ENCODE measurements around the gene LMOD1. TPM values are rescaled to one million over a fixed set of nuclear protein-coding genes. Genes with fewer than 3 reads are reported as not detected.

Gene LMOD1
- total and polyA plus RNA-seq, 2 donors (not counting 3 experiments of a cell fraction or from before 2014, with no cell fraction given) = 0.19 to 0.33 TPM

DNA sequence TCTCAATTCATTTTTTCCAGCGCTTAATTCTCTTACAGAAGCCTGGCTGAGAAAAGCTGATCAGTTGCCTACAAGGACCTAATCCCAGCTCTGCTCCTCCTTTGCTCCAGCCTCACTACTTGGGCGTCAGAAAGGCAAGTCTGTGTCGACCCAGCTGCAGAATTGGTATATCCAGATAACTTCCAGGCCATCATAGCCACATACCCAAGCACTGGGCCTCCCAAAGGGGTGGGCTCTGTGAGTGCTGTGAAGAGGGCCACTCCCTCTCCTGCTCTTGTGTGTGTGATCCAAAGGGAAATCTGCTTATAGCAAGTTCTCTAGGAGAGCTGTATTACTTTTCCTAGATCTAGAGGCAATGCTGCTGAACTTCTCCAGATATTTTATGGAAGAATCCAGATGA is 18.1 kb downstream of the LMOD1 start:
- H3K9me1 ChIP-seq (replicated peaks; ENCODE audit: control insufficient read depth, extremely low read depth, insufficient read depth, low read length) = no peaks in the 10 kb centered on the region
- no peak overlapping the region for H3K27ac ChIP-seq (ENCODE audit: insufficient read depth, low read depth, low read length)
- intact Hi-C loops (cut with micrococcal nuclease) (no loop called here), dilution Hi-C loops (cut with MboI; ENCODE audit: extremely low pct_ligation_motif_present, low sequenced_read_pairs) (no loop called here)
- no TSS peak for BruUV-seq (replicated peaks)
- CTCF ChIA-PET = interaction anchor here (0.9 kb wide), 1 partner anchor 33 kb away, joined by 3 read pairs; no protein-coding TSS in a partner anchor
- FAIRE-seq (no peak), DNase-seq (ENCODE audit: low read depth, low spot score) (no peak)
- H3K36me3 ChIP-seq (ENCODE audit: control insufficient read depth in 2 of 2, extremely low read depth in 1 of 2, insufficient read depth in 2 of 2, low read length in 2 of 2) = no peaks in the 10 kb centered on the region
- H3K9ac ChIP-seq (replicated peaks; ENCODE audit: extremely low read depth, insufficient read depth, low read length) = no peak overlapping the region
- peaks cover 8 to 11% of the 10 kb centered on the region in 2 experiments for H3K27me3 ChIP-seq (ENCODE audit: control insufficient read depth in 2 of 2, insufficient read depth in 2 of 2, low read length in 2 of 2)
- no peaks in the 10 kb centered on the region for H3K4me1 ChIP-seq (ENCODE audit: control insufficient read depth, extremely low read depth, insufficient read depth, low read length)
- no peaks in the 10 kb centered on the region for H3K79me2 ChIP-seq (ENCODE audit: control insufficient read depth, insufficient read depth, low read length)
- H3K4me2 ChIP-seq (ENCODE audit: insufficient read depth, low read length) = no peak overlapping the region
- H4K20me1 ChIP-seq (replicated peaks; ENCODE audit: control insufficient read depth, extremely low read depth, insufficient read depth, low read length) = no peaks in the 10 kb centered on the region
- POLR2A ChIA-PET = no interaction called here
- H3K9me3 ChIP-seq (replicated peaks; ENCODE audit: control insufficient read depth, insufficient read depth, low read length) = no peaks in the 10 kb centered on the region
- no peak overlapping the region for H2AFZ ChIP-seq (ENCODE audit: low read depth, low read length)
- H3K4me3 ChIP-seq (replicated peaks in 1 of 3; ENCODE audit: insufficient read depth in 1 of 3, low read depth in 1 of 3, low read length in 3 of 3) = no peak overlapping the region
- TF ChIP-seq EZH2 (IDR thresholded peaks at IDR 0.05; ENCODE audit: borderline replicate concordance, low read depth, low read length, severe bottlenecking) (no peak), POLR2A (IDR thresholded peaks at IDR 0.05; ENCODE audit: low read depth, low read length) (no peak), GATA2 (IDR thresholded peaks at IDR 0.05; ENCODE audit: insufficient read depth, insufficient read length, low read depth, low read length) (no peak), MYC (IDR thresholded peaks at IDR 0.05; ENCODE audit: low read depth, low read length) (no peak), FOS (IDR thresholded peaks at IDR 0.05; ENCODE audit: borderline replicate concordance, insufficient read depth, low read length) (no peak), JUN (IDR thresholded peaks at IDR 0.05; ENCODE audit: borderline replicate concordance, insufficient read depth, insufficient read length, low read depth) (no peak), POLR2AphosphoS5 (IDR thresholded peaks at IDR 0.05; ENCODE audit: insufficient read depth, low read depth, low read length) (no peak)
- TF ChIP-seq, protein P1, sequence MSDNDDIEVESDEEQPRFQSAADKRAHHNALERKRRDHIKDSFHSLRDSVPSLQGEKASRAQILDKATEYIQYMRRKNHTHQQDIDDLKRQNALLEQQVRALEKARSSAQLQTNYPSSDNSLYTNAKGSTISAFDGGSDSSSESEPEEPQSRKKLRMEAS (IDR thresholded peaks at IDR 0.05; ENCODE audit: insufficient read depth, insufficient read length) = no peak
- TF ChIP-seq, protein P2, sequence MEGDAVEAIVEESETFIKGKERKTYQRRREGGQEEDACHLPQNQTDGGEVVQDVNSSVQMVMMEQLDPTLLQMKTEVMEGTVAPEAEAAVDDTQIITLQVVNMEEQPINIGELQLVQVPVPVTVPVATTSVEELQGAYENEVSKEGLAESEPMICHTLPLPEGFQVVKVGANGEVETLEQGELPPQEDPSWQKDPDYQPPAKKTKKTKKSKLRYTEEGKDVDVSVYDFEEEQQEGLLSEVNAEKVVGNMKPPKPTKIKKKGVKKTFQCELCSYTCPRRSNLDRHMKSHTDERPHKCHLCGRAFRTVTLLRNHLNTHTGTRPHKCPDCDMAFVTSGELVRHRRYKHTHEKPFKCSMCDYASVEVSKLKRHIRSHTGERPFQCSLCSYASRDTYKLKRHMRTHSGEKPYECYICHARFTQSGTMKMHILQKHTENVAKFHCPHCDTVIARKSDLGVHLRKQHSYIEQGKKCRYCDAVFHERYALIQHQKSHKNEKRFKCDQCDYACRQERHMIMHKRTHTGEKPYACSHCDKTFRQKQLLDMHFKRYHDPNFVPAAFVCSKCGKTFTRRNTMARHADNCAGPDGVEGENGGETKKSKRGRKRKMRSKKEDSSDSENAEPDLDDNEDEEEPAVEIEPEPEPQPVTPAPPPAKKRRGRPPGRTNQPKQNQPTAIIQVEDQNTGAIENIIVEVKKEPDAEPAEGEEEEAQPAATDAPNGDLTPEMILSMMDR (IDR thresholded peaks at IDR 0.05; ENCODE audit: extremely low read depth in 1 of 2, insufficient read depth in 1 of 2, low read depth in 1 of 2, low read length in 2 of 2) = no peak

All from endothelial cell of umbilical vein (primary cell).